GM21390 (cell line): ENCODE results near the gene VIM.
A peak's percentile ranks its signal among the peaks of the same experiment; 100 is the strongest.

Experiments
- ATAC-seq: cut with Tn5 transposase; IDR thresholded peaks from one replicate; pipeline ENCODE4 v1.9.1; 2021; ENCODE audit not compliant: unreplicated experiment

The VIM gene

DNA sequence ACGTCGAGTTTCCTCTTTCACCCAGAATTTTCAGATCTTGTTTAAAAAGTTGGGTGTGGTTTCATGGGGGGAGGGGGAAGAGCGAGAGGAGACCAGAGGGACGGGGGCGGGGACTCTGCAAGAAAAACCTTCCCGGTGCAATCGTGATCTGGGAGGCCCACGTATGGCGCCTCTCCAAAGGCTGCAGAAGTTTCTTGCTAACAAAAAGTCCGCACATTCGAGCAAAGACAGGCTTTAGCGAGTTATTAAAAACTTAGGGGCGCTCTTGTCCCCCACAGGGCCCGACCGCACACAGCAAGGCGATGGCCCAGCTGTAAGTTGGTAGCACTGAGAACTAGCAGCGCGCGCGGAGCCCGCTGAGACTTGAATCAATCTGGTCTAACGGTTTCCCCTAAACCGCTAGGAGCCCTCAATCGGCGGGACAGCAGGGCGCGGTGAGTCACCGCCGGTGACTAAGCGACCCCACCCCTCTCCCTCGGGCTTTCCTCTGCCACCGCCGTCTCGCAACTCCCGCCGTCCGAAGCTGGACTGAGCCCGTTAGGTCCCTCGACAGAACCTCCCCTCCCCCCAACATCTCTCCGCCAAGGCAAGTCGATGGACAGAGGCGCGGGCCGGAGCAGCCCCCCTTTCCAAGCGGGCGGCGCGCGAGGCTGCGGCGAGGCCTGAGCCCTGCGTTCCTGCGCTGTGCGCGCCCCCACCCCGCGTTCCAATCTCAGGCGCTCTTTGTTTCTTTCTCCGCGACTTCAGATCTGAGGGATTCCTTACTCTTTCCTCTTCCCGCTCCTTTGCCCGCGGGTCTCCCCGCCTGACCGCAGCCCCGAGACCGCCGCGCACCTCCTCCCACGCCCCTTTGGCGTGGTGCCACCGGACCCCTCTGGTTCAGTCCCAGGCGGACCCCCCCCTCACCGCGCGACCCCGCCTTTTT is at the start of gene VIM:
TSS of gene VIM (plus strand) at position 151 of the 925 bp plus-strand sequence. CDS start 1,182 bp downstream, outside the sequence.
- ATAC-seq: peak; percentile 35

DNA sequence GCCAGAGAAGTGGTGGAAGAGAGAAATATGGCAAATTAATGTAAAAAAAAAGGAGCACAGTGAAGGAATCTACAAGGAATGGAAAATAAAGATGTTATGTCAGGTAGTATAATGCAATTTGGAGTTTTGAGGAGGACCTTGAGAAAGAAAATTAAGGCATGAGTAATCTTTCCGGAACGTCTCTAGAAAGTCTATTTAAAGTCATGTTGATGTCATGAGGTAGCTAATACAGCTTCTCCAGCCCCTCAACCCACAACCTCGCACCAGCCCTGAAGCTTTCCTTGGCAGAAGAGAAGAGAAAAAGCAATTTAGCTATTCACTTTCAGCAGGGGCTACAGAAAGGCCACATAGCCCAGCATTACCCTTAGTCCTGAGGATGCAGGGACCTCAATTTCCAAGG is 49.0 kb upstream of the VIM start:
- ATAC-seq: no peak

DNA sequence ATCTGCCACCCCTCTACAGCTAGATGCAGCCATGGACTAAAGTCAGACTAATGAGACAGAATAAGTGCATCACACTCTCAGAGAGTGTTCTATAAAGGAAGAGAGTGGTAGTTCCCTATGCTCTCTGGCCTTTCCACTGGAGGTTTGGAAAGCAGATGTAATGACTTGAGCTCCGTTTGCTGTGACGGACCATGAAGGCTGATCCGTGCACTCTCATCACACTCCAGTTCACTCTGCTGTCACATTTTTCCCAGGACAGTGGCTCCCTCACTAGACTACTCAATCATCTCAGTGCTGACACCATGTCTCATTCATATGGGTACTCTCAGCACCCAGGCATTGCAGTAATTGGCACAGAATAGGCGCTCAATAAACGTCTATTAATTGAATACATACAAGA is 46.9 kb upstream of the VIM start:
- no peak for ATAC-seq

DNA sequence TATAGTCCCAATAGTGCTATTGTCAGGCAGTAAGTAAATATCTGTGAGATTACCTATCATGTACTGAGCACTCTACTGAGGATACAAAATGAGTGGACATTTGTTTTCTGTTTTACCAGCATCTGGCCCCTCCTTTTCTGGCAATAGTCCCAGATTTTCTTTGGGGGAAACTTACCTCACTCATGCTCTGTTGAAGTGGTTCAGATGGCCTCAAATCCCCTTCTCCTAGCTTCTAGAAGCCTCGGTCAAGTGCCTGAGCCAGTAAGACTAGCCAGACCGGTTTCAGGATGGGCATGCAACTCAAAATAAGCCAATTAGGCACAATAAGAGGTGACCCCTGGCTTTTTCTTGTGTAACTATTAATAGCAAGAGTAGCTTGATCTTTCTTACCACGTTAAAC is 46.3 kb upstream of the VIM start:
- ATAC-seq: no peak

DNA sequence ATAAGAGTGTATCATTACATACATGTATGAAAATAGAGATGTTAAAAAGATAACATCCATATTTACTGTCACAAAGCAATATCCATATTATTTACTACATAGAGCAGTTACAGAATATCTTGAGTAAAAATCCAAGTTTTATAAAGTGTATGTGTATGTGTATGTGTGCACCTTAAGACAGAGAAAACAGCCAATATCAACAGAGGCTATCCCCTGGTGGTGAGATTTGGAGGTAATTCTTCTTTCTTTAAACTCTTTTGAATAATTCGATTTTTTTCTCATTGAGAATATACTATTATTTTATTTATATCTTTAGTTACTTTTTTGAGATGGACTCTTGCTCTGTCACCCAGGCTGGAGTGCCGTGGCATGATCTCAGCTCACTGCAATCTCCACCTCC is 44.9 kb upstream of the VIM start:
- no peak for ATAC-seq

DNA sequence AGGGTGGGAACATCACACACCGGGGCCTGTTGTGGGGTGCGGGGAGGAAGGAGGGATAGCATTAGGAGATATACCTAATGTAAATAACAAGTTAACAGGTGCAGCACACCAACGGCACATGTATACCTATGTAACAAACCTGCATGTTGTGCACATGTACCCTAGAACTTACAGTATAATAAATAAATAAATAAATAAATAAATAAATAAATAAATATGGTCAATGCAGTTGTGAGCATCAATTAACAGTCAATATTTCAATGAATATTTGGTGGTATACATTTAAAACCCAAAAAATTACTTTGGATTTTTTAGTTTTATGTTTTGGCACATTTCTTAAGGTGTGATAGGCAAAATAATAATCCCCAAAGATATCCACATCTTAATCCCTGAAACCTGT is 42.2 kb upstream of the VIM start:
- ATAC-seq: no peak

DNA sequence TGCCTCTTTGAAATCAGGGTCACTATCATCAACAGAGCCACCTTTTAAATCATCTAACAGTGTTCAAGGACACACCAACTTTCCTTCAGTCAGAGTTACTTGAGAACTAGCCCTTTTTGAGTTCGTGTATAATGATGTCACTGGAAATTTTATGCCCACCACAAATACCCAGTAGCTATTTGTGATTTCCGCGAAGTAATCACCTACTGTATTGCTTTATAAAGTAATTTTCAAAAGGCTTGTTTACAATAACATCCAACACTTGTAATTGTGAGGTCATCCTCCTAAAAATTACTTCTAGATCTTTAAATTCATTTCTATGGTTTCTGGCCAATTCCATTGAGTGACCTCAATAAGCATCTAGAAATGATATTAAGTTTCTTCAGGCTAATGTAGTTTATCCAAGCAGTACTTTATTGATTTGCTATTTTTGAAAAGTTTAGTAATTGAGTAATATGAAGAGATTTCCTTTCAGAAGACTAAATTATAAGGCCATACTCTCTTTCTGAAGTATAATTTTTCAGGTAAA is 39.3 kb upstream of the VIM start:
- ATAC-seq: no peak

DNA sequence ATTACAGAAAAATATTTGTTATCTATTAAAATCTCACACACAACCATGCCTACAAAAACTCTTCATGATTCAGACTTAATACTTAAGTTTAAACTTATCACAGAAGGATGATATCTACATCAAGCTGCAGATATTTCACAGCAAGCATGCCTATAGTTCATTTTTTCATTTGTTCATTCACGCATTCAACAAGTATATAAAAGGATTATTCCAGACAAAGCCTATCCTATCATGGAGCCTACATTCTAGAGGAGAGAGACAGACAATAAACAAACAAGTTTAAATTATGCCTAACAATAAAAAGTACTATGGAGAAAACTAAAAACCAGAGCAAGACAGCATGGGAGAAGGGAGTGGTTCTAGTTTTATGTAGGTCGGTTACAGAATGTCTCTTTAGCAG is 37.4 kb upstream of the VIM start:
- ATAC-seq: no peak

DNA sequence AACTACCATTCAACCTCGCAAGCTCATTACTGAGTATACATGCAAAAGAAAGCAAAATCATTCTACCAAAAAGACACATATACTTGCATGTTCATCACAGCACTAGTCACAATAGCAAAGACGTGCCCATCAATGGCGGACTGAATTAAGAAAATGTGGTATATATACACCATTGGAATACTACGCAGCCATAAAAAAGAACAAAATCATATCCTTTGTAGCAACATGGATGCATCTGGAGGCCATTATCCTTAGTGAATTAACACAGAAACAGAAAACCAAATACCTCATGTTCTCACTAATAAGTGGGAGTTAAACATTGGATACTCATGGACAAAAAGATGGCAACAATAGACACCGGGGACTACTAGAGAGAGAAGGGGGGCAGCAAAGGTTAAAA is 33.0 kb upstream of the VIM start:
- ATAC-seq: no peak

DNA sequence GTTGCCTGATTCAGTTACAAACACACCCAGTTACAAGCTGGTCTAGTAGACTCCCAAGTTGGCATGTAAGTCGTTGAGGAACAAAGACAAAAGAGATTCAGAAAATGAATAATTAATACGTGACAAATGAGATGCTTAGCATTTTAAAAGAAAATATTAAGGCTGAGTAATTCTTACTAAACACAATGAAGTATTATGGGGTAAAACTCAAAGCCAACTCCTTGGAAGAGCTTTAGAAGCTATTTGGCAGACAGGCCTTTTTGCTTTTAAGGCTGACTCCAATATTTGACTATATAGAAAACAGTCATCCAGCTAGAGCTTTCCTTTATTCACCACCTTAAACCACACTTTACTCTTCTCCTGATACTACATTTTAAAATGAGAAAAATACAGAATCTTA is 32.0 kb upstream of the VIM start:
- no peak for ATAC-seq

DNA sequence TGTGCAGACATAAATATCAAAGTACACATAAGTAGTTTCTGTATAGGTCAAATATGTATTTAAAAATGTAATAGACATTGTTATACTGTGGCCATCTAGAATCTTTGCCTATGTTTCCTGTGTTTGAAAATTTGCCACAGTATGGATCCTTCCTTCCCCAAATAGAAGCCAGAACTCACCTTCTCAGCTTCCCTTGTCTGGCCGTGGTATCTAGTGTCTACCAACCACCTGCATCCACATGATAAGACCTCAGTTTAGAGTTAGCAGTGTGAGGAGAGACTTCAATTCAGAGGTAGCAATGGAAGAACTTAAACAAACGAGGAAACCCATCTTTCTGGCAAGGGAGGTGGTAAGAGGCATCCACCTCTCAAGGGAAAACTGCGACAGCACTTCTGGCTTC is 31.5 kb upstream of the VIM start:
- no peak for ATAC-seq

DNA sequence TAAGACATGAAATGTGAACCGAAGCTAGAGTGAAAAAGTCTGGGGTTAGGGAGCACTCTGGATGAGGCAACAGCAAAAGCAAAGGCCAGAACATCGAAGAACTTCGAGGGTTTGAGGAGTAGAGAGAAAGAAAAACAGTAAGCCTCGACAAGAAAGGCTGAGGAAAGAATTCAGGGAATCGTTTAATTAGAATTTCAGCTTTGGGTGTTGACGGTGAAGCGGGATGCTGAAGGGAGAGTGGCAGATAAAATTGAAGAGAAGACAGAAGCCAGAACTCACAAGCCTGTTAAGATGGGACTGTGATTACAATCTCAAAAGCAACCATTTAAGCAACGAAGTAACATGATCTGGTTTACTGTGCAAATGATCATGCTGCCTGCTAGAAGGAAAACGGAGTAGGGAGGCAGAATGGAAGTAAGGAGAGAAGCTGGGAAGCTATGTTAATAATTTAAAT is 28.7 kb upstream of the VIM start:
- ATAC-seq: no peak

DNA sequence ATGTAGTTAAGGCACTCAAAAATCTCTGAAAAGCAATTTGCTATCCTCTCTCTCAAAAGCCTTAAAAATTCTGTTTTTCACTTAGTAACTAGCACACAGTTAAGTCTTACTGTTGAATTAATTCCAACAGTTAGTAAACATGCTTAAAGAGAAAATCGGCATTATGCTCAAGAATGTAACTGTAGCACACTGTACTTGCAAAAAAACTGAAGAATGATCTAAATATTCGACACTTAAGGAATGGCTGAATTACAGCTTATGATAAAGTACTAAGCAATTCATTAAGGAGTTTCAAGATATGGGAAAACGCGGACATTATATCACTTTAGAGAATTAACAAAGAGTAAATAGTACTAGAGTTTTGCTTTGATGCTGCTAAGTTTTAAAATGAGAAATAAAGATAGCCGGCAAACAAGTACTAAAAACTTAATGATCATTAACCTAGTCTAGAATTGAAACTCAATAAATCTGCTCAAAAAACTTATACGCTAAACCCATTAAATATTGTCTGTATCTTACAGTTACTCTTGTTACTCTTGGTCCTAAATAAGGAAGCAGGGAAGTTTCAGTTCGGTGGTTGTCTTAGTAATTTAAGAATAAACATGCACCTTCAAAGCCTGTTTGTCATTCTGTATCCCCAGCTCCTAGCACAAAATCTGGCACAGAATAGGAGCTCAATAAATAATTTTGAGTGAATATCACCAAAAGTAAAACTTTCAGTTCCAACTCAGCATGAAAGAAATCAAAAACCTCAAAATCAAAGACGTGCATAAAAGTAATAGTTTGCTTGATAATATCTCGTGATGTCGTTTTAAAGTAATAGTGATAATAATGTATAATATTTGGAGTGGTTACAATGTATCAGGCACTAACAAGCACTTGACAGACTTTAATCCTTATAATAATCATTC is 27.8 kb upstream of the VIM start:
- ATAC-seq: no peak

DNA sequence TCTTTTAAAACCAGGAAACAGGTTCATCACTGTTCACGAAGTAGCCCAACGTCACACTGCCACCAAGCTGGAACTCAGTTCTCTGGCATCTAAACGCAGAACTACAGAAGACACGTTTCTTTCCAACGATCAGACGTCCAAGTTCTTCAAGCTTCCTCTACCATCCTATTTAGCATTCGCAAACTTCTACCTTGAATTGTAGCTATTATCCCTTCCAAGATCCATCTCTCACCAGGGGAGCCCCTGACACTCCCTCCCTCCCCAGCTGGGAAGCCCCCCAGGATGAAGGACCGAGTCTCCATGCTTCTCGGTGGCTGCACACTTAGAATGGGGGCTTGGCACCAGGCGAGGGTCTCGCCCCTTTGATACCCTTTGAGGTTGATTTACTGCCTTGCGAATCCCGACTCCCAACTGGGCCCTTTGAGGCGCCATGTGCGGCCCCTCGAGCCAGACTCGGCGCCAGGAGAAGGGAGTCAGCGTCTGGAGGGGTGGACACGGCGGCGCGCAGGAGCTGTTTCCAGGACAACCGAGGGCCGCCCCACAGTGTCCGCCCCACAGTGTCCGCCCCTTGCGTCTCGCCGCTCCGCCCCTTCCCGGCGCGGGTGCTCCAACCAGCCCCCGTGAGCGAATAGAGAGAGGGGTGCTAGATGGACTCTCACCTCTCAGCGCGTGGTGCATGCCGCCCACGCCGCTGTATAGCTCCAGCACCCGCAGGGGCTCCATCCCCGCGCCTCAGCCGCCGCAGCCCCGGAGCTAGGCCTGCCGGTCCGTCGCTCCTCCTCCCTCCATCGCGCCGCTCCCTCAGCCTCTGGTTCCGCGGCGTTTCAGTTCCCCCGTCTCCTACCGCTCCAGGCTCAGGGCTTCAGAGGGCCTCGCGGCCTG is 26.9 kb upstream of the VIM start, which contains the start of gene TRDMT1:
TSS of gene TRDMT1 (minus strand) at position 761 of the 882 bp plus-strand sequence. CDS start at position 723, 38 bp downstream.
- ATAC-seq: peak; percentile 93

DNA sequence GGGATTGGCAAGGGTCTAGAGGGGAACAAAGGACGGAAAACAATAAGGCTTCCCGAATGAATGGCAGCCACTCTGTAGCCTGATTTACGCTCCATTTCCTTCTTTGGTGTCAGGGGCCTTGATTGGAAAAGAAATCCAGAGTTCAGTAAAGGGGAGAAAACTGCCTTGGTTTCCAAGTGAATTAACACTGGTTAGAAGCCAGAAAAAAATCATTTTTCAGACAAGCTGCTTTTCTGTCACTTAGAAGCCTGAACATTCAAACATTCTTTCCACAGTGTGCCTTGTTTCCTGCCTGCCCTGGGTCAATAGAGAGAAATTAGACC is 26.3 kb upstream of the VIM start:
- no peak for ATAC-seq

DNA sequence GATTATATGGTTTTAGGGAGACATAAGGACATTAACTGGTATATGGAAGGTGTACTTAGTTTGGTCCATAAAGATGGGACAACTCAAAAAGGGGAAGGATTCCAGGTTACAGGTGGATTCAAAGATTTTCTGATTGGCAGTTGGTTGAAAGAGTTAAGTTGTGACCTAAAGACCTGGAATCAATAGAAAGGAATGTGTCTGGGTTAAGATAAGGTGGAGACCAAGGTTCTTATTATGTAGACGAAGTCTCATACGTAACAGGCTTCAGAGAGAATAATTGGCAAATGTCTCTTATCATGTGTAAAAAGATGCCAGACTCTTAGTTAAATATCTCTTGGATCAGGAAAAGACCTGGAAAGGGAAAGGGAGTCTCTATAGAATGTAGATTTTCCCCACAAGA is 25.5 kb upstream of the VIM start:
- no peak for ATAC-seq

DNA sequence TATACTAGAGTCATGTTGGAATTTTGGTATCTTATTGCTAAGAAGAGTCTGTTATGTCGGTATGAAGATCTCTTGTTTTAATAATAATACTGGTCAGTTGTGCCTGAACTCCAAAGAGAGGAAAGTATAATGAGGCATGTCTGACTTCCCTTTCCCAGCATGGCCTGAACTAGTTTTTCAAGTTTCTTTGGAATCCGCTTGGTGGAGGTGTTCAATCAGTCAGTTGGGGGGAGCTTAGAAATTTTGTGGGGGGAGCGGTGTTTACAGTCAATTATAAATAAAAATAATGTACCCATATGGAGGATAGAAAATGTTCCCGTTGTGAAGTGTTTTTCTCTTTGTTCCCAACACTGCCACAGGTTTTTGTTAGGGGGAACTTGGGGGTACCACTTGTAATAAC is 25.0 kb upstream of the VIM start:
- ATAC-seq: no peak

DNA sequence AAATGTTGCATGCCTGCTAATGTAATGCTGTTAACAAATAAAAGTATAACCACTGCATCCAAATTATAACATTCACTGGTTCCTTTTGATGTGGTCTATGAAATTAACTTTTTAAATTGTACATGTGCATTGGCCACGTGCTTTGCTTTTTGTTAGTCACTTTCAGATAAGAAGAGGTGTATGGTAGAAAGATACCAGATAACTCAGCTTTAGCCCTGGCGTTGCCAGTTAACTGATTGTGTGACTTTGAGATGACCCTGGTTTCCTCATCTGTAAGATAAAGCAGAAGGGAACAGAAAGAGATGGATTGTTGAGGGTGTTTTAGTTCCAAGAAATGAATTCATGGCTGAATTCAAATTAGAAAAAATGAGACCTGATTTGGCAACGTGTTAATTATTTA is 24.6 kb upstream of the VIM start:
- ATAC-seq: no peak

DNA sequence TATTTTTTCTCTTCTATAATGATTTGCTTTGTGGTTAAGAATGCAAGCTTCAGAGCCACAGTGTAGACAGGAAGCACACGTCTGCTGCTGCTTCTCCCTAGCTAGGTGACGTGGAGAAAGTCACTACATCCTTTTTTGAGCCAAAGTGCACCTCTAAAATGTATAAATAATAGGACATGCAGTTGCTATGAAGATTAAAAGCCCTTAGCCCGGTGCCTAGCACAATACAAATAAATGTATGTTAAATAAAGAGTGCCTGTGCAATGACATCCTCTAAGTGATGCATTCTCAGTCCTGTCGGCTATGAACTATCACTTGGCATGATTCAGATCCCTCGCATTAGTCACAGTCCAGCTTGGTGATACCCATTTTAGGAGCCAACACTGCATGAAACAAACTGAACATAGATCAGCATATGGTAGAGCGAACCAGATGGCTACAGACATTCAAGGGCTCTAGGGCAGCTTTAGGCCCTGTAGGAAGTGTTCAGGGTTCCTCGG is 21.8 kb upstream of the VIM start:
- no peak for ATAC-seq

DNA sequence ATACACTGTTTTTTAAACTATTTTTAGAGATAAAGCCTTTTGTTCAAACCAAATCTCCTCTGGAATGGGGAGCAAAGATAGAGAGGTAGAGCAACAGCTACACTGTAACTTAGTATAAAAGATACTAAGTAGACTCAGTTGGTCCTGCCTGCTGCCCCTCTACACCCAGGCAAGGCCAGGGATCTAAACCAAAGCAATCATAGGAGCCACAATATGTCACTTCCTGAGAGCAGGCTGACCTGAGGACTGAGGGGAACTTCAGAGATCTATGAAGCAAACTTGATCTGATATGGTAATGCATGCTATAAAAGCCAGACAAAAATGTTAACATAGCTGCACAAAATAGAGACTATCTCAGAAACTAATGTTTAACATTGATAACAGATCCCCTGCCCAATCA is 19.6 kb upstream of the VIM start:
- ATAC-seq: no peak
